Activated T-cell treated with anti-CD3 and anti-CD28 coated beads, Interleukin-2, amount 50 U/mL, for 24 hours (primary cell): Measurements from ENCODE around the gene CCDC12.
A peak's percentile ranks its signal among the peaks of the same experiment; 100 is the strongest.

Experiments
- DNase-seq: peaks from one replicate; pipeline ENCODE4 v3.0.0-alpha.2; 2020
- H3K27ac Mint-ChIP-seq: 2 replicates; pipeline ENCODE4 v1.8.0; 2020; ENCODE audit warnings: mild to moderate bottlenecking, mixed read lengths
- H3K27me3 Mint-ChIP-seq: 2 replicates; pipeline ENCODE4 v1.8.0; 2020; ENCODE audit warnings: mixed read lengths
- H3K36me3 Mint-ChIP-seq: 2 replicates; pipeline ENCODE4 v1.8.0; 2020; ENCODE audit warnings: low read depth, mixed read lengths
- H3K4me1 Mint-ChIP-seq: 2 replicates; pipeline ENCODE4 v1.8.0; 2020; ENCODE audit warnings: low read depth, mixed read lengths
- H3K4me3 Mint-ChIP-seq: 2 replicates; pipeline ENCODE4 v1.8.0; 2020; ENCODE audit warnings: mild to moderate bottlenecking, moderate library complexity, mixed read lengths
- H3K9me3 Mint-ChIP-seq: 2 replicates; pipeline ENCODE4 v1.8.0; 2020; ENCODE audit warnings: mixed read lengths

The CCDC12 gene

DNA sequence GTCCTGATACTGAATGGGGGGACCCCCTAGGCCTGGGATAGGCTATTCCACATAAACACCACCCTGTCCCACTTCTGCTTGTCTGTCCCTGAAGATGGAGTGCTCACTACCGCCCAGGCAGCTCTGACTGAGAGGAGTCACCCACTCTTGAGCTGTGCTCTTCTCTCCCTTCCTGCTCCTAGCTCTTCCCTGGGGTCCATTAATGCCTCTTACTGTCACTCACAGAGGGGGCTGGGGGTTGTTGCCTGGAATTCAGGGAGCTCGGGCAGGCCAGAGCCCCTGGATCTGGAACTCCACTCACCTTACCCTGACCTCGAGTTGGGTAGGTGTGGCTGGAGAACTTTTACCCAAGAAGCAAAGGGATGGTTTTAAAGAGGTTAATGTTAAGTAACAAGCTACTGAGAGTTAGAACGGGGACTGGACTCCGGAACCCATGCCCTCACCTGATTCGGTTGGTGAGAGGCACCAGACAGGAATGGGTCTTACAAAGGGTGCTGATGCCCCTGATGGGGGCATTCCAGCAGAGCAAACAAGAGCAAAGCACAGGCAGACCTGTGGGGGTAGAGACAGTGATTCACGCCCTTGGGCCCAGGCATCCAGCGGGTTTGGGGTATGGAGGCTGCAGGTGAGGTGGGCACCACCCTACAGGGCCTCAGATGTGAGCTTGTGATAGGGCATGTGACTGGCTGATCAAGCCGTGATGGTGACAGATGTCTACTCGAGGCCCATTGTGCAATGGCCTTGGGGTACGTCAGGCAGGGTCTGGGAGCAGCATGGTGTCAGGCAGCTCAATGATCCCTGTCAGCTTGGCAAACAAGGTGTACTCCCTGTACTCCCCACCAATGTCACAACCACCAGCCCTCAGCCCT lies 8.3 kb upstream of the CCDC12 start:
- peaks cover 44% of the 10 kb centered on the region for H3K36me3 Mint-ChIP-seq
- H3K4me1 Mint-ChIP-seq, result peaks cover 79% of the 10 kb centered on the region
- no peaks in the 10 kb centered on the region for H3K9me3 Mint-ChIP-seq
- no peak overlapping the region for H3K4me3 Mint-ChIP-seq
- no peaks in the 10 kb centered on the region for H3K27me3 Mint-ChIP-seq
- DNase-seq, result no peak
- H3K27ac Mint-ChIP-seq, result peak overlapping the region; percentile 77

DNA sequence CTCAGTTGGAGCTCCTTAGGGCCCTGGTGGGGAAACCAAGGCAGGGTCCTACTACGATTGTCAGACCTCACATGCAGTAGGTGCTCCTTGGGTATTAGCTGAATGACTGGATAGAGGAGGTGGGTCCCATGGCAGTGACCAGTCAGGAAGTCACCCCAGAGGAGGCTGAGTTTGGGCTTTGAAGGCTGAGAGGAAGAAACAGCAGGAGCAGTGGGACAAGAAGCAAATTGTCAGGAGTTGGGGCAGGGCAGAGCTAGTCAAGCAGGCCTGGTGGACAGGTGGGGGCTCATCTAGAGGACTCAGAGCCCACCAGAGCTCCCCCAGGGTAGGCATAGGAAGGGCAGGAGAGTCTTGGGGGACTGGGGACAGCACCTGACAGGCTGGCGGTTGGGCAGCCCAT lies 6.0 kb upstream of the CCDC12 start:
- Mint-ChIP-seq H3K4me1 (peaks cover 75% of the 10 kb centered on the region), H3K36me3 (peaks cover 32% of the 10 kb centered on the region), H3K27ac (peak overlapping the region; percentile 82), H3K9me3 (no peaks in the 10 kb centered on the region), H3K27me3 (no peaks in the 10 kb centered on the region), H3K4me3 (no peak overlapping the region)
- DNase-seq, result no peak

DNA sequence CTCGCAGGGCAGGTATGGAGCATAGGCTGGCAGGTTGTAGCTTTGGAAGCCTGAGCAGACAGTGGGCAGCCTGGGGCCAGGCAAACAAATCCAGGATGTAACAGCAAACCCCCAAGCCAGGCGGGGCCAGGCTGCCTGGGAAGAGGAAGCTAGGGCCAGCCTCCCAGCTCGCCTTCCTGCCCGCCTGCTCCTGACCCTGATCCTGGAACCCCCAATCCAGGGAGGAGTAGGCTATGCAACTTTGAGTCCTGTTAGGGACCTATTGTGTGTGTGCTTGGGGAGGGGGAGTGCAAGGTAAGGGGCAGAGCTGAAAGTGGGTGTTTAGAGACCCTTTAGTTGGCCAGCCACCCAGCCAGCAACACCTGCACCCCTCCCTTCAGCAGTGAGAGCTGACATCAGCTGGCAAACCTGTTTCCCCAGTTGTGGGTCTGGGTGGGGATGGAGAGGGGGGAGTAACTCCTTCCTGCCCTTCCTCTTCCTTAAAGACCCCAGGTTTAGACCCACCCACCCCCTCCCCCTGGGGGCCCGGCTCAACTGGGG lies 5.5 kb upstream of the CCDC12 start:
- Mint-ChIP-seq H3K27ac (peak overlapping the region; percentile 44), H3K4me3 (peak overlapping the region; percentile 87), H3K36me3 (peaks cover 32% of the 10 kb centered on the region), H3K27me3 (no peaks in the 10 kb centered on the region), H3K4me1 (peaks cover 75% of the 10 kb centered on the region), H3K9me3 (no peaks in the 10 kb centered on the region)
- no peak for DNase-seq

DNA sequence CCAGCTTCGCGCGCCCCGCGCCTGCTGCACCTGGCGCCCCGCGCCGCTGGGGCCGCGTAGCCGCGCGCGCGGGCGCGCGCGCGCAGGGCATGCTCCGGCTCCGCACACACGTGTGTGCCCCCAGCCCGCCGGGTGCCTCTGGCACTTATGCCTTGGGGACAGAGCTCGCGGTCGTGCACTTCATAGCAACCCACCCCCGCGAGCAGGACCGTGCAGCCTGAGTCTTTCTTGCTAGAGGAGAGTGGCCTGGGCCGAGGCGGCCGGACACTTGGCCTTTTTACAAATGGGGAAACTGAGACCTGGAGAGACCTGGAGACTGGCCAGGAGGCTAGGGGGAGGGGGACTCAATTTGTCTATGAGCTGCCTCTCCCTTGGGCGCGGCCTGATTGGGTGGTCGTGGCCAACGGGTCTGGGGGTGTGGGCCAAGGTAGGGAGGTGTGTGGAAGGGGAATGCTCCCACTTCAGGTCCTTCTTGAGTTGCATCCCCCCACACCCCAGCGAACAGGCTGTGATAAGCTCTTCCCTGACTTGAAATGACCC lies 3.5 kb upstream of the CCDC12 start:
- peaks cover 66% of the 10 kb centered on the region for H3K4me1 Mint-ChIP-seq
- H3K27me3 Mint-ChIP-seq, result no peaks in the 10 kb centered on the region
- peaks cover 35% of the 10 kb centered on the region for H3K36me3 Mint-ChIP-seq
- no peaks in the 10 kb centered on the region for H3K9me3 Mint-ChIP-seq
- peak overlapping the region; percentile 84 for H3K27ac Mint-ChIP-seq
- no peak for DNase-seq
- H3K4me3 Mint-ChIP-seq, result peak overlapping the region; percentile 87

DNA sequence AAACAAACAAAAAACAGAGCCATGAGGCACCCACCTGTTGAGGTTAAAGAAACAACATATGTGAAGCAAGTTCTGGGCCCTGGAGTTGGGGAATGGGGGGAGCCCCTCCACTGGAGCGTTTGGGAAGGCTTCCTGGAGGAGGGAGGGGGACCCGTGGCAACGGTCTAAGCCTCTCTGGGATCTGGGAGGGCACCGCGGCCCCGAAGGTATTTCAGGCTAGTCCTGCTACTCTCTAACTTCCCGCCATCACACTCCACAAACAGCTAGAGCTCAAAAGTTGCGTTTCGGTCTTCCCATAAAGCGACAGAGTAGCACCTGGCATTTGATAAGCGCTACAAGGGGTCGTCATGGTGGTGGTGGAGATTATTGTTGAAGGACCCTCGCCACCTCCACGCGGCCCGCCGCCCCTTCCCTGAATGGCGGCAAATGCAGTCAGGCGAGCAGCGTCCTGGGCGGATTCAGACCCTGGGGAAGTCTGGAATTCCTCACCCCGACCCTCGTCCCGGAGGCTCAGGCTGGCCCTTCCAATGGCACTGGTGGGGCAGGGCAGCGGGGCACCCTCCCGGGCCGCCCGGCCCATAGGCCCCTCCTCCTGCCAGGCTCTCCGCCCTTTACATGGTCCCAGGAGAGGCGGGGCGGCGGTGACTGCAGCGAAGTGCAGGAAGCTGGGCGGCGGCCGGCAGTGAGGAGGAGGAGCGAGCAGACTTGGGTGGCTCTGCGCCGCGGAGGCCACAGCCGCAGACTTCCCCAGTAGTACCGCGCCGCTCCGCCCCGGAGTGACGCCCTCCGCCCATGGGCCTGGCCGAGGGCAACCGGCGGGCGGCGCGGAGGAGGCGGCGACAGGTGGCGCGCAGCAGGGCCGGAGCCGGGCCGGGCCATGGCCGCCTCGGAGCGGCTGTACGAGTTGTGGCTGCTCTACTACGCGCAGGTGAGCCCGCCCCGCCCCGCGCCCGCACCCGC lies 2.7 kb upstream of the CCDC12 start, which contains the start of gene NBEAL2:
Gene NBEAL2, plus strand, starts transcription at position 682 of the 960 bp plus-strand sequence. Its CDS starts 196 bp downstream, at position 878.
- H3K4me3 Mint-ChIP-seq, result peak within 1 kb of the TSS; percentile 87
- H3K4me1 Mint-ChIP-seq, result peaks cover 66% of the 10 kb centered on the region
- H3K27ac Mint-ChIP-seq, result peak within 1 kb of the TSS; percentile 94
- no peaks in the 10 kb centered on the region for H3K27me3 Mint-ChIP-seq
- peaks cover 35% of the 10 kb centered on the region for H3K36me3 Mint-ChIP-seq
- no peaks in the 10 kb centered on the region for H3K9me3 Mint-ChIP-seq
- peak; percentile 96 for DNase-seq

DNA sequence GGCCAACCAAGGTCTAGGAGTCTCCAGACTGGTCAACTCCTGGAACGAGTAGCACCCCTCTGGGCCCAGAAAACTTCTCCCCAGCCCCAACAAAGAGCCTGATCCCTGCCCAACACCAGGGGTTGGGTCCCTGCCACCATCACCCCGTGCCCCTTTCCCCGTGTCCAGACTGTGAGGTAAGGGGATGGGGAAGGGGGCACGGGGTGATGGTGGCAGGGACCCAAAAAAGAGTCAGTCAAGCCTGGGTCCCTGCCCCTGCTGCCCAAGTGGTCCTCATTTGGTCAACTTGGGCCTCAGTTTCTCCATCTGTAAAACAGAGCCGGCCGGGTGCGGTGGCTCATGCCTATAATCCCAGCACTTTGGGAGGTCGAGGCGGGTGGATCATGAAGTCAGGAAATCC lies 1.8 kb upstream of the CCDC12 start:
- H3K9me3 Mint-ChIP-seq, result no peaks in the 10 kb centered on the region
- no peaks in the 10 kb centered on the region for H3K27me3 Mint-ChIP-seq
- H3K36me3 Mint-ChIP-seq, result peaks cover 39% of the 10 kb centered on the region
- H3K27ac Mint-ChIP-seq, result peak overlapping the region; percentile 100
- no peak for DNase-seq
- peaks cover 65% of the 10 kb centered on the region for H3K4me1 Mint-ChIP-seq
- H3K4me3 Mint-ChIP-seq, result peak overlapping the region; percentile 100

DNA sequence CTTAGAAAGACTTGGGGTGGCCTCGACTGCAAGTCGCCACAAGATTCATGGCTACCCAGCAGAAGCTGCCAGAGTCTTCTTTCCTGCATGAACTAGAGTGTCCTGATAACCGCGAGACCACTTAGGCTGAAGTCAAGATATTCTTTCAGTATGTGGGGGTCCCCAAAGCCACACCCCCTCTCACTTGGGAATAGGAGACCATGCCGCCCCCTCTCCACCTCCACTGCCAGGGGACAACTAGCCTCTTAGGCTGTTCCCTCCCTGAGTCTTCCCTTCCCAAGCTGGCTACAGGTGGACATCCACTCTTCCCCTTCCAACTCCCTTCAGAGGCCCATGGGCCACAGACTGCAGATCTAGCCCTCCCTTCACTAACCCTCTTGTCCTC lies 1.3 kb upstream of the CCDC12 start:
- peaks cover 39% of the 10 kb centered on the region for H3K36me3 Mint-ChIP-seq
- no peaks in the 10 kb centered on the region for H3K27me3 Mint-ChIP-seq
- H3K4me3 Mint-ChIP-seq, result peak overlapping the region; percentile 100
- peak overlapping the region; percentile 100 for H3K27ac Mint-ChIP-seq
- H3K4me1 Mint-ChIP-seq, result peaks cover 66% of the 10 kb centered on the region
- no peaks in the 10 kb centered on the region for H3K9me3 Mint-ChIP-seq
- DNase-seq, result no peak

DNA sequence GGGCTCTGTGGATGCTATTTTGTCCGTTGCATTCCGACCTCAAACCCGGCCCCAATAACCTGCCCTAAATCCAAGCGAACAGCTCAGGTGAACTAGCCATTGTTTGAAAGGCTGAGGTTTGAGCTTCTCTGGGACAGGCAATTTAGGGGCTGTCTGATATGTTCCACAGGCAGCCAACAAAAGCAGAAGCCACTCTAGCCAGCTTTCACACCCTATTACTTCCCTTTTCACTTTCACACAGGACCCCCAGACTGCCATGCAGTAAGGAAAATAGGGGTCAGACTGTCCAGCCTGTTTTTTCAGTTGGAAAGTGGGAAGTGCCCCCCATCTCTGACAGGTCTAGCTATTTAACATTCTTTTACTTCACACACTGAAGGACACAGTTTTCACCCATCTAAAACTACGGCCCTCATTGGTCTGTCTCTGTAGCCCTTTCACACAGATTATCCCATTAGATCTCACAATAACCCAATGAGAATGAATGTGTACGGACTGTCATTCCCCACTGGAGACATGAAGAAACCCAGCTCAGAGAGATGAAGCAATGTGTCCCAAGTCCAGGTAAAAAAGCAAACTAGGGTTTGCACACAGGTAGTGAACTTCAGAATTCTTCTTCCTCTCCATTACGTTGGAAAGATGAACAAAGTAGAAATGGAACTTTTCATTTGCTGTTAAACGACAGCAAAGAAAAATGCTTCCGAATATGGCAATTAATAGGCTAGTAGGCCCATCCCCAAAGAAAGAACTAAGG lies 1.9 kb downstream of the CCDC12 start:
- Mint-ChIP-seq H3K36me3 (peaks cover 66% of the 10 kb centered on the region), H3K27me3 (no peaks in the 10 kb centered on the region), H3K27ac (peak overlapping the region; percentile 100), H3K4me3 (peak overlapping the region; percentile 100), H3K9me3 (no peaks in the 10 kb centered on the region), H3K4me1 (peaks cover 78% of the 10 kb centered on the region)
- DNase-seq, result no peak

DNA sequence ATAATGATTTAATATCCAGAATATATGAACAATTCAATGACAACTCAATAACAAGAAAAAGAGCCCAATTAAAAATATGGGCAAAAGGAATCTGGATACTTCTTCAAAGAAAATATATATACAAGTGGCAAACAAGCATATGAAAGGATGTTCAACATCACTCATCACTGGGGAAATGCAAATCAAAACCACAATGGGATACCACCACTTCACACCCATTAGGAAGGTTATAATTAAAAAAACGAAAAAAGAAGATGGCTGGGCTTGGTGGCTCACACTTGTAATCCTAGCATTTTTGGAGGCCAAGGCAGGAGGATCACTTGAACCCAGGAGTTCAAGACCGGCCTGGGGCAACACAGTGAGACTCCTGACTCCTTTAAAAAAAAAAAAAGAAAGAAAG lies 4.1 kb downstream of the CCDC12 start:
- no peaks in the 10 kb centered on the region for H3K27me3 Mint-ChIP-seq

DNA sequence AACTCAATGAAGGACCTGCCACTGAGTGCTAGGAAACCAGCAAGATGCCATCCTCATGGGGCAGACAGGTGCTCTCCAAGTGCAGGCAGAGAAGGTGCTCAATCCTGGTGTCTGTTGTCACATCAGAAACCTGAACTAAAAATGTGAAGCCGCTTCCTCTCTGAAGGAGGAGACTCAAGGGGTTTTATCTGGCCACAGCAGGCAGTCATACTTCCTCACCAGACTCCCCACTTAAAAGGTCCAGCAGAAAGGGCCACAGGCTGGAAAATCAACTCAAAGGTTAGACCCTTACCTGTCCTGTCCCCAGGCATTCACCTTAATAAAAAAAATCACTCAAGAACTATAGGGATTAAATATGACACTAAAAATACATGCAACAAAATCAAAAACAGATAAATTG lies 4.8 kb downstream of the CCDC12 start:
- Mint-ChIP-seq H3K4me3 (peak overlapping the region; percentile 59), H3K36me3 (peaks cover 90% of the 10 kb centered on the region), H3K27ac (peak overlapping the region; percentile 73), H3K4me1 (peaks cover 85% of the 10 kb centered on the region), H3K27me3 (no peaks in the 10 kb centered on the region), H3K9me3 (no peaks in the 10 kb centered on the region)
- peak; percentile 30 for DNase-seq

More for the DNA sequence above, 4.1 kb downstream of the CCDC12 start:
- Mint-ChIP-seq H3K4me3 (peak overlapping the region; percentile 59), H3K4me1 (peaks cover 85% of the 10 kb centered on the region), H3K36me3 (peaks cover 84% of the 10 kb centered on the region), H3K27ac (peak overlapping the region; percentile 73), H3K9me3 (no peaks in the 10 kb centered on the region)
- DNase-seq, result no peak

DNA sequence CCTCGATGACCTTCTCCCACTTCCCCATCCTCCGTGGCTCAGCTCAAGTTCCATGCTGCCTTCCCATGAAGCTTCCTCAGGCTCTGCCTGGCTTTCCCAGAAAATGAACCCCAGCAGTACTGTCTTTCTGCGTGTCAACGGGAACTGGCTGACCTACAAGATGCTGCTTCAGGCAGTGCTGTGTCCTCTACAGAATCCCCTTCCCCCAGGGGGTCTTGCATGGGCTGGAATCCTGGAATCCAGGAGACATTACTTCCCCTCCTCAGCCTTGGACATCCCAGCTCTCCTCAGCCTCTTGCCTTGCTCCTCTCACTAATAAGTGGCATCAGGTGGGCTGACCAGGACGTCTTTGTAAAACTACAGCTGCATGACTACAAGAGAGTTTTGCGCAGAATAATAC lies 5.4 kb downstream of the CCDC12 start:
- Mint-ChIP-seq H3K27me3 (no peaks in the 10 kb centered on the region), H3K9me3 (no peaks in the 10 kb centered on the region), H3K4me1 (peaks cover 88% of the 10 kb centered on the region), H3K27ac (peak overlapping the region; percentile 73), H3K4me3 (no peak overlapping the region), H3K36me3 (peaks cover 91% of the 10 kb centered on the region)
- no peak for DNase-seq

DNA sequence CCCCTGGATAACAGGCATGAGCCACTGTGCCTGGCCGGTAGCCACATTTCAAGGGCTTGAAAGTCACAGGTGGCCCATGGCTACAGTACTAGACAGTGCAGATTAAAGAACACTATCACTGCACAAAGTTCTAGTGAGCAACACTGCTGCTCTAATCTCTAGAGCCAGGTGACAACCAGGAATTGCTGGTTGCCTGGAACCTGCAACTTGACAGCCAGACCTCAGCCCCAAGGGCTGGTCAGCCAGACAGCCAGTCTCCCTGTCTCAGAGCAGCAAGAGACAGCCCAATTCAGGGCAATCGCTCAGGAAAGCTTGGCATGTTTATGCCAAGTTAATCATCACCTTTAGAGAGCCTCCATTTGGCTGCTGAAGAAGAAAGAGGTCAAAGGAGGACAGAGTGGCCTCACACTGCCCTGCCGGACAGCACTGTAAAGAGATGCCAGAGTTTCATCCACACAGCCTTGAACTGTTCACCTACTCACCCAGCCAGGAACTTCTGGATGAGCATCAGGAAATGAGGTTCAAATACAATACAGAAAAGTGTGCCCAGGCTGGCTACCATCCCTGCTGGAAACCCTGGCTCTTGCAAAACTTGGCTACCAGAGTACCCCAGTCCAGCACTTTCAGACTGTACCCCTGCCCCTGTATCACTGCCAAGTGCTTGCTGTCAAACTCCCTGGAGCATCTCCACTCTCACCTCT lies 6.0 kb downstream of the CCDC12 start:
- Mint-ChIP-seq H3K27me3 (no peaks in the 10 kb centered on the region), H3K4me1 (peaks cover 92% of the 10 kb centered on the region), H3K36me3 (peaks cover 93% of the 10 kb centered on the region), H3K27ac (peak overlapping the region; percentile 73), H3K9me3 (no peaks in the 10 kb centered on the region), H3K4me3 (no peak overlapping the region)
- no peak for DNase-seq

DNA sequence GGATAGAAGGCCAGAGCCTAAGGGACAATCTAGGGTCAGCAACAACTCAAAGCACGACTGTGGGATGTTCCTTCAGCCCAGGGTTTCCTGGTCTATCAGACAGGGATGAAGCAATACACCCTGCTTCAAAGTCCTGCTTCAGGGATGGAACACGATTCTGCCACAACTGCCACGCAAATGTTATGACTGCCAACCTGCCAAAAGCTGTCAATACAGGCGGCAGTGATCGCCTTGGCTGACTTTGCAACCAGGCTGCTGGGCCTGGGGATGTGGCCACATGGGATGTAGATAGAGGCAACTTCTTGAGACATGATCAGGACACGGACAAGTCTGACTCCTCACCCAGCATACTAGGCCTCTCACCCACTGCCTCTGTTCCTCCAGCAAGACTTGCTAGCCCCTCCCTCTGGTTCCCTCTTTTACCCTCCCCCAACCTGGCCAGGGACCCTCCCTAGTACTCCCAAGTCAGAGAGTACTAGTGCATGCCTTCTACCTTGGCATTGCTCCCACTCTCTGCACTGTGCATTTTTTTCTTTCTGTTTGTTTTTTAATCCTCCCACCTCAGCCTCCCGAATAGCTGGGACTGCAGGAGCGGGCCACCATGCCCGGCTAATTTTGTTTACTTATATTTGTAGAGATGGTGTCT lies 7.6 kb downstream of the CCDC12 start:
- Mint-ChIP-seq H3K27ac (peak overlapping the region; percentile 41), H3K4me3 (no peak overlapping the region), H3K27me3 (no peaks in the 10 kb centered on the region), H3K9me3 (no peaks in the 10 kb centered on the region), H3K4me1 (peaks cover 85% of the 10 kb centered on the region), H3K36me3 (peaks cover 86% of the 10 kb centered on the region)
- DNase-seq, result no peak
